Measurements from ENCODE around the gene CACNG5.

The CACNG5 gene

GRCh38 chr17:66826856-66827255 is 8.1 kb upstream of the CACNG5 start:
- no peak for DNase-seq

- DNase-seq, result no peak
Measured at GRCh38 chr17:66829386-66829864, 5.5 kb upstream of the CACNG5 start.

GRCh38 chr17:66829883-66830282 is 5.0 kb upstream of the CACNG5 start:
- DNase-seq, result no peak

- DNase-seq, result no peak
Measured at GRCh38 chr17:66830451-66830850, 4.5 kb upstream of the CACNG5 start.

- no peak for DNase-seq
Measured at GRCh38 chr17:66831383-66832210, 3.3 kb upstream of the CACNG5 start.

GRCh38 chr17:66833201-66833600 is 1.7 kb upstream of the CACNG5 start:
- DNase-seq, result no peak

- no peak for DNase-seq
Measured at GRCh38 chr17:66834426-66834918, 445 bp upstream of the CACNG5 start.

- no peak for DNase-seq
Measured at GRCh38 chr17:66835476-66835875, 559 bp downstream of the CACNG5 start.

GRCh38 chr17:66836063-66837005 is 1.4 kb downstream of the CACNG5 start:
- DNase-seq, result no peak

GRCh38 chr17:66837226-66837625 is 2.3 kb downstream of the CACNG5 start:
- no peak for DNase-seq

- no peak for DNase-seq
Measured at GRCh38 chr17:66837885-66838665, 3.2 kb downstream of the CACNG5 start.

- DNase-seq, result no peak
Measured at GRCh38 chr17:66839616-66840015, 4.7 kb downstream of the CACNG5 start.

GRCh38 chr17:66840061-66840460 is 5.1 kb downstream of the CACNG5 start:
- DNase-seq, result no peak

- no peak for DNase-seq
Measured at GRCh38 chr17:66841328-66841727, 6.4 kb downstream of the CACNG5 start.

- DNase-seq, result no peak
Measured at GRCh38 chr17:66841744-66842143, 6.8 kb downstream of the CACNG5 start.

- DNase-seq, result no peak
Measured at GRCh38 chr17:66842505-66842904, 7.6 kb downstream of the CACNG5 start.

GRCh38 chr17:66842959-66843358 is 8.0 kb downstream of the CACNG5 start:
- DNase-seq, result no peak

GRCh38 chr17:66843627-66844026 is 8.7 kb downstream of the CACNG5 start:
- no peak for DNase-seq

GRCh38 chr17:66847704-66848103 is 12.8 kb downstream of the CACNG5 start:
- DNase-seq, result no peak

- no peak for DNase-seq
Measured at GRCh38 chr17:66848496-66848895, 13.6 kb downstream of the CACNG5 start.

GRCh38 chr17:66849032-66849655 is 14.2 kb downstream of the CACNG5 start:
- DNase-seq, result no peak
